NCI-H2171 treated with DMSO at 0.1 percent for 48 hours (cell line): ENCODE data around the gene SRCAP.

Experiments
- DNase-seq: peaks from one replicate; lab custom pipeline; 2025; lab: John Stamatoyannopoulos, UW

SRCAP gene

GRCh38 chr16:30757316-30757715 lies 58.3 kb downstream of the SRCAP start:
- DNase-seq: no peak

- no peak for DNase-seq
These were observed 60.1 kb downstream of the SRCAP start for GRCh38 chr16:30758988-30759491.

GRCh38 chr16:30760001-30760559 lies 61.1 kb downstream of the SRCAP start:
- DNase-seq: no peak

GRCh38 chr16:30760577-30761426 lies 61.8 kb downstream of the SRCAP start:
- DNase-seq: no peak

GRCh38 chr16:30761427-30761927 lies 62.5 kb downstream of the SRCAP start:
- peak; percentile 68 for DNase-seq

GRCh38 chr16:30761928-30762902 lies 63.2 kb downstream of the SRCAP start, which contains the start of the genes CFAP119 and RNF40:
Gene CFAP119 (minus strand): TSS chr16:30762062. CDS start chr16:30761748, 314 bp downstream.
Gene RNF40 (plus strand): TSS chr16:30762322. CDS start chr16:30762546, 224 bp downstream.
- DNase-seq: peak; percentile 98

- no peak for DNase-seq
These were observed 64.2 kb downstream of the SRCAP start for GRCh38 chr16:30762991-30763725.

- no peak for DNase-seq
These were observed 65.1 kb downstream of the SRCAP start for GRCh38 chr16:30764086-30764485.

- no peak for DNase-seq
These were observed 66.0 kb downstream of the SRCAP start for GRCh38 chr16:30764816-30765465.

GRCh38 chr16:30766206-30766932 lies 67.4 kb downstream of the SRCAP start:
- DNase-seq: no peak

GRCh38 chr16:30766933-30767284 lies 67.9 kb downstream of the SRCAP start:
- no peak for DNase-seq

GRCh38 chr16:30767767-30768465 lies 68.9 kb downstream of the SRCAP start:
- DNase-seq: no peak

- DNase-seq: no peak
These were observed 69.7 kb downstream of the SRCAP start for GRCh38 chr16:30768583-30769181.

GRCh38 chr16:30769379-30770089 lies 70.6 kb downstream of the SRCAP start:
- DNase-seq: no peak

- no peak for DNase-seq
These were observed 72.8 kb downstream of the SRCAP start for GRCh38 chr16:30771726-30772125.

GRCh38 chr16:30773826-30774225 lies 74.9 kb downstream of the SRCAP start:
- DNase-seq: no peak

- DNase-seq: no peak
These were observed 75.6 kb downstream of the SRCAP start for GRCh38 chr16:30774367-30775130.

- DNase-seq: no peak
These were observed 76.1 kb downstream of the SRCAP start for GRCh38 chr16:30775131-30775391.
